ENCODE data around the gene BCL2.
"Not testable (repeated sequence)": the region's sequence is repeated elsewhere in the genome, so short reads cannot be mapped to it uniquely, and the experiment has no call there.

The BCL2 gene

DNA sequence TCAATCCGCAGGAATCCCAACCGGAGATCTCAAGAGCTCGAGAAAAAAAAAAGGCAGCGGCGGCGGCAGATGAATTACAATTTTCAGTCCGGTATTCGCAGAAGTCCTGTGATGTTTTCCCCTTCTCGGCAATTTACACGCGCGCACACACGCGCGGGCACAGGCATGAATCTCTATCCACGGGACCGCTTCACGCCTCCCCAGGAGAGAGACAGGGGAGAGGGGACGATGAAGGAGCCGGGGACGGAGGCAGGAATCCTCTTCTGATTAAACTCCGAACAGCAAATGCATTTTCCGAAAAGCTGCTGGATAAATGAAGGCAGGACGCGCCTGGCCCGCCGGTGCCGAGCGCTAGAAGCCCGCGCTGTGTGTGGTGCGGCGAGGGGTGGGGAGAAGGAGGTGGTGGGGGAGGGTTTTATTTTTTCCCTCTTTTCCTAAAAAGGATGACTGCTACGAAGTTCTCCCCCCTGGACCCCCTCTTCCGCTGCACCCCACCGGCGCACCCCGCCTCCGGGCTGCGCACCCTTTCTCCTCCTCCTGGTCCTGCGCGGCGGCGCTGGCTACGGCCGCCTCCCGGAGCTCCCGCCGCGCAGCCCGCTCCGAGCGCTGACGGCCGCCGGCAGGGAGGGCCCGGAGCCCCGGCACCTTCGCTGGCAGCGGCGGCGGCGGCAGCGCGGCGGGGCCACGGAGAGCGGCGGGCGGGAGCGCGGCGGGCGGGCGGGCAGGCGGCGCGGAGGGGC, at the start of gene BCL2:
BCL2 (minus strand) TSS at position 387 of the 740 bp plus-strand sequence.
- DNase-seq: no peak

DNA sequence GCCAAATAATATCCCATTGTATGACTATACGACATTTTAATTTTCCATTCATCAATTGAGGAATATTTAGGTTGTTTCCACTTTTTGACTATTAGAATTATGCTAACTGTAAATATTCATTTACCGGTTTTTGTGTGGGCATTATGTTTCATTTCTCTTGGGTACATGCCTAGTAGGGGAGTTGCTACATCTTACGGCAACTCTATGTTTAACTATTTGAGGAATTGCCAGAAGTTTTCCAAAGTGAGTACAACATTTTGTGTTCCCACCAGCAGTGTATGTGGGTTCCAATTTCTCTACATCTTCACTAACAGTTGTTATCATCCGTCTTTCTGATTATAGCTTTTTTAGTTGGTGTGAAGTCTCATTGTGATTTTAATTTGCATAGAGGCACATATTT, 49.0 kb upstream of the BCL2 start:
- no peak for DNase-seq

DNA sequence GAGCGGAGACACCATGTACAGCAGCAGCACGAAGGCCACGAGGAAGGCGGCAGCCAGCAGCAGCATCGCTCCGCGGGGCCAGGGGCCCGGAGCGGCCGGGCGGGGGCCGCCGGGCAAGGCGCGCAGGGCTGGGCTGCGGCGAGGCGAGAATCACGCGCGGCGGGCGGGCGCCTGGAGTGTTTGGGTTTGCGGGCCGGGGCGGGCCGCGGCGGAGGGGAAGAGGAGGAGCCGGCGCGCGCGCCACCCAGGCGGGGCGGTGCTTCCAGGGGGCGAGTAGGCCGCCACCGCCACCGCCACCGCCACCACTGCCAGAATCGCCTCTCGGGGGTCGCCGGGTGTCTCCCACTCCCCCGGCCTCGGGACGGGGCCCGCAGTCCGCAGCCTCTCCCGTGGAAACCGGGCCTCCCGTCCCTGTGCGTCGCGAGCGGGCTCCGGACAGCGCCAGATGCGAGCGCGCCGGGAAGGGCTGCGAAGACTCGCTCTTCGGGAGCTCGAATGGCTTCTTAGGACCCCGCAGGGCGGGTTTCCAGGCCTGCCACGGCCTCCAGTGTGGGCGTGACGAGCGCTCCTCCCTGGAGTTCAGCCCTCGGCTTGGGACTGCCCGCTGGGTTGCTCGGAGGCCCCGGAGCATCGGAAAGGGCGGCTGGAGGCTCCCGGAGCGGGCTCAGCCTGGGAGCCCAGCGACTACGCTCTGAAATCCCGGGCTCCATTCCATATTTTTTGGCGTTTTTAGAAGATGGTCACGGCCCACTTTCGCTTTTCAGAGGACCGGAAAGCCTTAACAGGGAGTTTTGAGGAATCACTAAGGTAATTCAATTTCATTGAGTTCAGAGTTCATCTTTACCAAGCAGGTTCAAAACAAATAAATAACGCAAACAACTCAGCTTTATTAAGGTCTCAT, 47.7 kb upstream of the BCL2 start, which contains the start of gene KDSR:
KDSR (minus strand) TSS at position 154 of the 901 bp plus-strand sequence; CDS start at position 66, 88 bp downstream.
- DNase-seq: peak; percentile 93

DNA sequence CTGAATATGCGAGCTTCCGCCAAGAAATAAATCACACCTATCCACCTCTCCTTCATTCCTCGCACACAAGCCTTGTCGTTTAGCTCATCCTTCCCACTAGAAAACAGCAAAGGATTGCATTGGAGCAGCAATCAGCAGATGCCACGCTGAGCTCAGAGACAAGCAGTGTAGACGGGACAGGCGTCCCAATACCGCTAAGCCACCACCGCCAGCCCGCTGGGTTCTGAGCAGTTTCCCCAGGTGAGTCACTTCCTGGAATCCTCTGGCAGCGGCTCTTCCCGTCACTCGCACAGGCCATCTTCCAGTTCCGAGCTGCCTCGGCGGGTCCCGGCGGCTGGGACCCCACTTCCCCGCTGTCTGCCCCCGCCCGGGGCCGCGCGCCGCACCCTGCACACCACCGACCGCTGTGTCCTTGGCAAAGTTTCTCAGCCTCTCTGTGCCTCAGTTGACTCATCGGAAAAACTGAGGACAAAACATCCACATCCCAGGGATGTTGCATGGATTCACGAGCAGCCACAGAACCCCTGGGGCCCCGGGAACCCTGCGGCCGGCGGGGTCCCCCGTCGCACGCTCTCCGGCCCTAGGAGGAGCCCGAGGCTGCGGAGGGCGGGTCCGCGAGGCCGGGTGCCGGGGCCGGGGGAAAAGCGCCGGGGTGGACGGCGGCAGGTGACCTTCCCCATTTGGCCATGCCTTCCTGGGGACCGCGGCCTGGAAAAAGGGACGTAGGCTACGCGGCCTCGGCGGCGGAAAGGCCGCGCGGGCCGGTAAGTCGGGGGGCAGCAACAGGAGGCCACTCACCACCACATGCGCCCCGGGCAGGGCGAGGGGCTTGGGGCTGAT, 46.9 kb upstream of the BCL2 start:
- no peak for DNase-seq

DNA sequence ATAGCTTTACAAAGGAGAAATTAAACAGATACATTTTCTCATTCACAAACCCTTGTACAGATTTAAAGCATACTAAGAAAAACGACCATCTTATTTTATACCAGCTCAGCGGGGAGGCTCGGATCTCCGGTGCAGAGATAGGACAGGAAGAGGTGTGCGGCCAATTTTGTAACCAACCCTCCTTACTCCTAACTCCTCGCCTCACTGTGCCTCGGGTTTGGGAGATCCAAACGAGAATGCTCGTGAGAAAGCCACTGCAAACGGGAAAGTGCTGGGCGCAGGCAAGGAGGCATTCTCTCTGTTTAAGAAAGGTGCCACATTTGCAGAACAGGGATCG, 46.3 kb upstream of the BCL2 start:
- no peak for DNase-seq

DNA sequence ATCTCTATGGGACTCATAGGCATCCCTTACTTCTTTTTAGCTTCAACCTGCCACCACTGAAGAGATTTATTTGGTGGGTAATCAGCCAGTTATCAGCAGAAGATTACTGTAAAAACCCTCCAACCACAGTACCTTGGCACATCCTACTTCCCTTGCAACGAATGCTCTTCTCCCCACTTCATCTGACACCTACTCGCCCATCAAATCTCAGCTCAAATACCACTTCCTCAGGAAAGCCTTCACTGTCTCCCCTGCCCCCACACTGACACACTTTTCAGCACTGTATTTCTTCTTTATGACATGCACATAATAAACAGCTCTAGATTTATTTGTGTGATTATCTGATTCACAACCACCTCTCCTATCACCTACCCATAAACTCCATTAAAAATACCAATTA, 44.4 kb upstream of the BCL2 start:
- DNase-seq: no peak

DNA sequence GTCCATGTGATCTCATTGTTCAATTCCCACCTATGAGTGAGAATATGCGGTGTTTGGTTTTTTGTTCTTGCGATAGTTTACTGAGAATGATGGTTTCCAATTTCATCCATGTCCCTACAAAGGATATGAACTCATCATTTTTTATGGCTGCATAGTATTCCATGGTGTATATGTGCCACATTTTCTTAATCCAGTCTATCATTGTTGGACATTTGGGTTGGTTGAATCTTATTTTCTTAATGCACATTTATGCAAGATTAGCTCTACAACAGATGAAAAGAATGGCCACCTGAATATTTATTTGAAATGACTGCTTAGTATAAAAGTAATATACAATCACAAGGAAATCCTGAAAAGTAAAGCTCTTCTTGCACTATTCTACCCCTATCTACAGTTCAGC, 43.9 kb upstream of the BCL2 start:
- not testable (repeated sequence) for DNase-seq

DNA sequence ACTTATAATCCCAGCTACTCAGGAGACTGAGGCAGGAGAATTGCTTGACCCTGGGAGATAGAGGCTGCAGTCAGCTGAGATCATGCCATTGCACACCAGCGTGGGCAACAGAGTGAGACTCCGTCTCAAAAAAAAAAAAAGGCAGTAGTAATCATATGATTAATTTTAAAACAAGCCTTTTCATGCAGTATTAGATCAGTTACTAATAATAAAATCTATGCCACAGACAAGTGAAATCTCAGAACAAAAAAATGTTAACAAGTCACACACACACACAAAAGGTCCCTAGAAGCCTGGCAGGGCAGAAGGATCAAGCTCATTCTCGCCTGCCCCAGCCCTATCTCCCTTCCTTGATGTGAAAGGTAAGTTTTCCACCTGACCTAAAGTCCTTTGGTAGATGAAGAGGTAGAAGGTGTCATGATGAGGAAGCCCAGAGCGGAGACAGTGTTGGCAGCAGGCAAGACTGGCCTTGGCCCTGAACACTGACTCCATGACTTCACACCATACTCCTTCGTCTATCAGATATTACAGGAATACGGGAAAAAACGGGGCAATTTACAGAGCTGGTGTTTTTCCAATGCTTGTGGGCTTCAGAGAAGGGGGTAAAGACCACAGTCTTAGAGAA, 36.8 kb upstream of the BCL2 start:
- DNase-seq: no peak

DNA sequence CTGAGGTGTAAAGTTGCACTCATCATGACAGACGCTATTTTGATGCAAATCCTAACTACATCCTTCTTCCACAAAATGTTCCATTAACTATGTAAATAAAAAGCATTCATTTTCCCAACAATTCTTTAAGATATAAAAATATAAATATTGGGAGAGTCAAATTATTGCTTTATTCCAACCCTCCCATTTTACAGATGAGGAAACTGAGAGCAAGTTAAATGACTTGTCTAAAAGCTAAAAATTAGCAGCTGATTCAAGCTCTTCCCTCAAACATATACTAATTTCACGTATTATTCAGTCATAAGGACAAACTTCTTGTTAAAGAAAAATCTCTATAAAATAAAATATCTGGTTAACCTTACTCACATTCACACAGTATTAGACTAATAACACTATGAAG, 30.7 kb upstream of the BCL2 start:
- DNase-seq: no peak

DNA sequence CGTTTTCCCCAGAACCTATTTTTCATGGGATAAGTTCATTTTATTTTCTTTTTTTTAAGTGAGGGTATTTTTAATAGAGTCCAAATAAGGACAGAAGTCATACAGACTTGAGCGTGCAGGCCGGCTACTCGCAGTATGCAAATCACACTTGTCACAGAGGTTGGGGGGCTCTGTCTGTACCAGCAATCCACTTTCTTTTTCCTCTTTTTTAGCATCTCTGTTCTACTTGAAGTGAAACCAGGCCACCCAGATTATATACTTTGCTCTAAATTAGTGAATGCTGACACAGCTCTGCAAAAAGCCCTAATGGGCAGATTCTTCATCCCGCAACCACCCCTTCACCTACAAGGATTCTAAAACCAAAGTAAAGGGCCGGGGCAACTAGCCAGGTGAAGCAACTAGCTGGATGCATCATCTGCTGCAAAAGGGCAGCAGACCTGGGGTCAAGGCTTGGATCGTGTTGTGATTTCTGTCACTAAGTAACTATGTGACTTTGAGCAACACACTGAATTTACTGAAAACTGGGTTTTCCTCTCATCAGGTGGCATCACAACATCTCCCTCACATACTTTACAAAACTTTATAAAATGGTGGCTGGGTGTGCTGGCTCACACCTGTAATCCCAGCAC, 29.1 kb upstream of the BCL2 start:
- DNase-seq: no peak

DNA sequence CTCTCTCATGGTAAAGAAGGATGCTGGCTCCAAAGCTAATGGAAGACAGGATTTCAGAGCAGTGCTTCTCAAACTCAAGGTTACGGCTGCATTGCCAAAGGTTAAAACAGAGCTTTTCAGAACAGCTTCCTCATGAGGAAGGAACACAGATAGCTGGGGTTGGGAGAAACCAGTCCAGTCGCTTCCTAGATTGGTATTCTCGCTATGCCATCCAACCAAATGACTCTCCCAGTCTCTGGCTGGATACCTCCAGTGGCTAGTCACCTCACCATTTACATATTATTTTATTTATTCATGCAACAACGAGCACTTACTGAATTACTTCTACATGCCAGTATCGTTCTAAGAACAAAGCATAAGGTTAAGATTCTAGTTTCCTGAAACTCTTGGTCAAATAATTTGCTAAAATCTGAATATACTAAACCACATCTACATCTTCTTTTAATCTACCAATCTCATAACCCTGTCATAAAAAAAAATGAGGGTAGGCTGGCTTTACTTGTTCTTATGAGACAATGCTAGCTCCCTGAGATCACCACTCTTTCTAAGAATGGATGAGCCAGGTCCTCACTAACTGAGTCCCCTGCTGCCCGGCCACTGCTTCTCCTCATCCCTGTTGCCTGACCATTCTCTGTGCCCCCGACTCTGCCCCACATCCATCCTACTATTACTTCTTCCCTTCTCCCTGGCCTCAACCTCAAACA, 27.1 kb upstream of the BCL2 start:
- no peak for DNase-seq

DNA sequence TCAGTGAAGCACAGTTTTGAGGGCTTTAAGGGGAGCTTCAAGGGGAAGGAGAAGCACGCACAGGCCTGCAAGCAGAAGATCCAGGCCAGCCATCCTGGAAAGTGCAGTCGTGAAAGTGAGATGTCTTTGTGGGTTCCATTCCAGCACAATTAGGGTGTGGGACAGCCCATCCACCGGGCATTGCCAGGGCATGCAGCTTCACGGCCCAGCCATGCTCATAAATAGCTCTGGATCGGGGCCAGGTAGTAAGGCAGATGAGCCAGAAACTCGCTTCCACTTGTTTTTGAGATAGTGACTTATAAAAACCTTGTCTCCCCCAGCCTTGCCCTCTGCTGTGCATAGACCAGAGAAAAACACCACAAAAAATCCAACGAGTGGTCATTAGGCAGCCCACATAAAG, 26.5 kb upstream of the BCL2 start:
- DNase-seq: no peak

DNA sequence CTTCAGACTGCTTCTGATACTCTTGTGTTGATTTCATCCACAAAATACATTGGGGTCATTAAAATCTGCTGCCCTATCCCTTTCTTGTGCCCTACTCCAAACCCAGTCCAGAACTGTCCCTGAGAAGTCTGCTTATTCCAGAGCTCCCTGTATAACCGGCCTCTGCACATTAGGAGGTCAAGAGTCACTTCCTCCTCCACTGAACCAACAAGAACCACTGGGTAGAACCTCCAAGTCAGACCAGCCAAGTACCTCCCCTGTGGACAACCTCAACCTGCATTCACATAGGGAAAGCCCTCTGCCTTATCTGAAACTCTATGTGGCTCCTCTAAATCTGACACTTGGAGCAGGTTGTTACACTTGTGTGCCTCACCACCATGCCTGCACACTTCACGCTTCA, 25.3 kb upstream of the BCL2 start:
- DNase-seq: no peak

DNA sequence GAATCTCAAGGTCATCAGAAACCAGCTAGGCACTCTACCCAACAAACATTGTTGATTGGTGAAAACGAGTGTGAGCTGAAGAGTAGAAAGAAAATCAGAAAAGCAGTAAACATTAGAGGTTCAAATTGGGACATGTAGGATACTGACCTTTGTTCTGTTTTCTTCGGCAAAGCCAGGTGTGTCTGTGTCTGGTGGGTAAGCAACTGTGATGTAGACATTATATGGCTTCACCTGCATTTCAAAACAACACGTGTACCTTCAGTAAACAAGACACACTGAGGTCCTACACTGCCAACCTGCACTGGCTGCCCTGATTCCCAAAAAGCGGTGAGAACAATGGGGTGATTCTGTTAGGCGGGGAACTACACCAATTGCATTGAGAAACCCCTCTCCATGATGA, 24.7 kb upstream of the BCL2 start:
- DNase-seq: no peak

DNA sequence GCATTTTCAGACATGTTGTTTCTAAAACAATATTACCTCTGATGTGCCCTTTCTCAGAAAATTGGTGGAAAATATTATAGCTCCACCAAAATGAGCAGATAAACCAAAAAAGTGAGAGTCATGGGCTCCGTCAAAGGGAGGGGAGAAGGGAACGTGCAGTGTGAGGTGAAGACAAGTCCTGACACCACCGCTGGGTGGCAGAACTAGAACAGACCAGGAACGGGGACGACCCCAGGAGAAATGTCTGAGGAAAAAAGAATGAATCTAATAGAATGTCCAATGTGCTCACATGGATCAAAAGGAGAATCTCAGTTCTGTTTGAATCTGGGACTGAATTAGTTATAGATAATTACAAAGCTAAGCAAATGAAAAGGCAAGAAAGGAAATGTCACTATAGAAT, 22.6 kb upstream of the BCL2 start:
- DNase-seq: no peak

DNA sequence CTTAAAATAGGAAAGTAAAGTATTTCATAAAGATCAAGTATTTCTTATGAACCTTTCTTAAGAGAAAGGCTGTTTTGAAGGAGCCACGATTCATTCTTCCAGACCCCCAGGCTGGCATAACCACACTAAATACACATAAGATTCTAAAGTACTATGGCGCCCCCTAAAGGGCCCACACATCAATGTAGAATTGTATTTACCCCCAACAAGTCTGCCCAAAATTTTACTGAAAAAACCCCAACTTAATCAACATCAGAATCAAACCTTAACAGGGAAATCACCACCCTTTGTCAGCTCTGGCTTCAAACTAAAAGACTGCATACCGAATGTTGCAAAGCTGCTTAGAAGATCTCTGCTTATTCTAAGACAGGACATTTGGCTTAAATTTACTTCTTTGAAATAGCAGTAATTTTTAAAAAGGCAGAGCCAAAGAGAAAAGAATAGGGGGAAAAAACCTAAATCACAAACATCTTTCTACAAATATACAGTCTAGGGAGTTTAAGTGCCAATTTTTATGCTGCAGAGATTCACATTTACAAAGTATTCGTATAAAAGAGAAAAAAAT, 20.4 kb upstream of the BCL2 start:
- DNase-seq: no peak

DNA sequence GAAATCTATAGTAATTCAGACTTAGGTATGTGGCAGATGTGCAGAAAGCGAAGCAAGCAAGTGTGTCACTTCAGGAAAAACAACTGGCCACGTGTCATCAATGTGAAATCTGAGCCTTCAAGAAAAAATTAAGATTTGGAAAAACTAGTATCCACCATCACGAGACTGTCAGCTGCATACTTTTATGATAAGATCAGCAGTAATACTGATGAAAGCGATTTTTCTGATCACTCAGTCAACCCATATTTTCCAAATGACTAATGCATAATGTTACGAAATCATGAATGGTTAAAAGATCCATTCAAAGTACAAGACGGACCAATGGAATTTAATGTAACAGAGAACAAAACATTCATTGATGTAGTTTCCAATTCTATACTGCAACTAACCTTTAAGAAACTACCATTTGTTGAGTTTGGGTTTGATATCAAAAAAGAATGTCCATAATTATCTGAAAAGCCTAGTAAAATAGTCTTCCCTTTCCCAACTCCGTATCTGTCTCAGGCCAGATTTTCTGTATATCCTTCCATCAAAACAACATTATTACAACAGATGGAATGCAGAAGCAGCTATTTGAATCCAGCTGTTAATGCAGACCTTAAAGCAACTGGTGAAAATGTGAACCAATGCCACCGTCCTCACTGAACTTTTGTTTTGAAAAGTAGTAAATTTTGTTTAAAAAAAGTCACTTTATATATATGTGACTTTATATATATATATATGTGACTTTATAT, 17.0 kb upstream of the BCL2 start:
- DNase-seq: no peak

DNA sequence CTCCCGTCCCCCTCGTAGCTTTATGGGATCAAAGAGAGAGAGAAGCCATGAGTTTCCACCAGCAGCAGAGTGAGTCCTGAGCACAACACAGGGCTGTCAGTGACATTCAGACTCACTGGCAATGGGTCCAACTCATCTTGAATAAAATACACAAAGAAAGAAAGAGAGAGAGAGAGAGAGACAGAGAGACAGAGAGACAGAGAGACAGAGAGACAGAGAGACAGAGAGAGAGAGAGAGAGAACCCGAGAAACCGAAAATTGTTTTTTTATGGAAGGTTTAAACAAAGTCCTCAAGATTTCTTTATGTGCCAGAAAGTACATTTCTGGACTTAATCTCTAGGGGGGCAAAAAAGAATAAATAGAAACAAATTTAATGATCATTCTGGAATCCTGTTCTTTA, 11.5 kb upstream of the BCL2 start:
- DNase-seq: no peak

DNA sequence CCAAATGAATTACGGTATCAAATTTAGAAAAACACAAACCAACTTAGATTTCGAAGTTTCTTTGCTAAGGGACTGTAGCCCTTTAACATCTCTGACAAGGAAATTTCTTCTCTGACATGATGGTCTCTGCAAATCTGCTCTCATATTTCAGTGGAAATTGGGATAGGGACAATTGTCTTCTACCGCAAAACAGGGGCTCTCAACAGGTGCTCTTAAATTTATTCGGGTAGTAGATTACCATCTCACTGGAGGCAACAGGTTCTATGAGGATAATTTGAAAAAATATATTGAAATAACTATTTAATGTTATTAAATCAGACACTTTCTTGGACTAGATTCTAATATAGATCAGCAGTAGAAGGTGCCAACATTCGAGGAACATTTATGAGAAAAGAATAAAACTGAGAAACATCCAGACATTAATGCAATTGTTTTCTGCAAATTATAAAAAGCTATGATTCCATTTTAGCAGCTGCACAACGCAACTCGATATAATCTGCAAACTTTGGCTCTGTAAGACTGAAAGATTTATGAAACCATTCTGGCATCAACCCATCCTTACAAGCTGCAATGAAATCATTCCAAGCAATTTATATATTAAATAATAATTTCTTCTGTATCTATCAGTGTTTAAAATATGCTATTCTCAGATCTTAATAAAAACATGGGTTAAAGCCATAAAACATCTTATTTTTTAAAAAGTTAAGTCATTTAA, 10.0 kb upstream of the BCL2 start:
- DNase-seq: no peak

DNA sequence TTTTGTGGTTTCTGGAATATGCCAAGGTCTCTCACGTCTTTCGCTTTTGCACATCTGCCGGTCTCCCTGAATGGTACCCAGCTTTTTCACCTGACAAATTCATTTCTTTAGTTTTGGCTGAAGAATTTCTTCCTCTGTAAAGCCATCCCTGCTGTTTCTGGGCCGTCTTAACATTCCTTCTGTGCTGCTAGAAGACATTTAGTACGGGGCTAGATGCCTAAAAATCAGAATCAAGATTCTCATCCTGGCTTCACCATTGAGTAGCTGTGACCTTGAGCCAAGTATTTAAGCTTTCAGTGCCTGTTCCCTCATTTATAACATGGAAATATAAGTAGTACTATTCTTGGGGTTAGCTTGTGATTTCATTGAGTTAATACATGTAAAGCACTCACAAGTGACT, 6.4 kb upstream of the BCL2 start:
- no peak for DNase-seq

Data from NCI-H446 treated with DMSO at 0.1 percent for 48 hours (cell line).